GM18861 (cell line): ENCODE measurements around the gene CCDC154.
"Not testable (repeated sequence)": the region's sequence is repeated elsewhere in the genome, so short reads cannot be mapped to it uniquely, and the experiment has no call there.

Experiments used
- ATAC-seq: cut with Tn5 transposase; IDR thresholded peaks from one replicate; pipeline ENCODE4 v1.9.1; 2021; ENCODE audit not compliant: unreplicated experiment

CCDC154 gene, protein sequence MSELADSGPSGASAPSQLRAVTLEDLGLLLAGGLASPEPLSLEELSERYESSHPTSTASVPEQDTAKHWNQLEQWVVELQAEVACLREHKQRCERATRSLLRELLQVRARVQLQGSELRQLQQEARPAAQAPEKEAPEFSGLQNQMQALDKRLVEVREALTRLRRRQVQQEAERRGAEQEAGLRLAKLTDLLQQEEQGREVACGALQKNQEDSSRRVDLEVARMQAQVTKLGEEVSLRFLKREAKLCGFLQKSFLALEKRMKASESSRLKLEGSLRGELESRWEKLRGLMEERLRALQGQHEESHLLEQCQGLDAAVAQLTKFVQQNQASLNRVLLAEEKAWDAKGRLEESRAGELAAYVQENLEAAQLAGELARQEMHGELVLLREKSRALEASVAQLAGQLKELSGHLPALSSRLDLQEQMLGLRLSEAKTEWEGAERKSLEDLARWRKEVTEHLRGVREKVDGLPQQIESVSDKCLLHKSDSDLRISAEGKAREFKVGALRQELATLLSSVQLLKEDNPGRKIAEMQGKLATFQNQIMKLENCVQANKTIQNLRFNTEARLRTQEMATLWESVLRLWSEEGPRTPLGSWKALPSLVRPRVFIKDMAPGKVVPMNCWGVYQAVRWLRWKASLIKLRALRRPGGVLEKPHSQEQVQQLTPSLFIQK

DNA sequence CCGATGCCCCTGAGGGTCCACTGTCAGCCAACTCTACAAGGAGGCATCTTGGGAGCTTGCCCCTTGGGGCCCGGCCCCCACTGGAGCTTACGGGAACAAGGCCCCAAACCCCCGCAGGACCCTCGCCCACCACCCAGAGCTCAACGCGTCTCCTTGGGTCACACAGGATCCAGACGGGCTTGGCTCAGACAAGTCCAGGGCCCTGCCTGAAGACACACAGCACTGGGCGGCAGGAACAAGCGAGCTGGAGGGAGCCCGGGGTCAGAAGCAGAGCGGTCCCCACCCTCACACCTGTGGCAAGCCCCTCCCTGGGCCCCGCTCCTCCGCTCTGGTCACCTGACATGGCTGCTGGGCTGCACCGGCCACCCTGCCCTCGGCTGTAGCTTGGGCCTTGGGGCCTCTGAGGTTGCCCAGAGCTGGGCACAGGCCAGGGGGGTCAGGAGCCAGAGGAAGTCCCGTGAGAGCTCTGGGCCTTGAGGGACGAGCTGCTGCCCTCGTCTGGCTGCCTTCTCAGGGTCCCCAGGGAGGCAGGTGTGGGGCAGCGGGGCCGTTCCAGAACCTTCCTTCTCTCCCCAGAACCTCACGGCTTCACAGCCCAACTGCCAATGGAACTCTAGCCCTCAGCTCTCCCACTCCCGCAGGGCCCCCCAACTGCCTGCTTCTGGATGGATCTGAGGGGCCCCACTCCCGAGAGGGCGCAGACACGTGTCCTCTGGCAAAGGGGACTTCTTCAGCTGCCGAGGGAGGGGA lies at the start of gene CCDC154:
Gene CCDC154 (minus strand): TSS at position 577 of the 750 bp plus-strand sequence. CDS start 234 bp downstream, at position 343.
- no peak for ATAC-seq

DNA sequence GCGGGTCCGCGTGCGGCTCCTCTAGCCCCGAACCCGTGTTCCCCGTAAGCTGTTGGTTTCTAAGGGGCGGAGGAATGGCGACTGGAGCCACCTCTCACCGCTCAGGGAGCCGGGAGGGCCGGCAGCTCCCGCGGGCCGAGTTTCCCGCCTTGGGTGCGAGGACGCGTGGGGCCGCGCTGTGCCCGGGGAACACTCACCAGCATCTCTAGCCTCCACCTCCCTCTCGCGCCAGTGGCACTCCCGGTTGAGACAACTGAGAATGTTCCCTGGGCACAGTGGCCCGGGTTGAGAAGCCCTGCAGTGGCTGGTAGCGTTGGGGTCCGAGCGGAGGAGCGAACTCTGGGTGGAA lies 49.4 kb upstream of the CCDC154 start:
- ATAC-seq: no peak

DNA sequence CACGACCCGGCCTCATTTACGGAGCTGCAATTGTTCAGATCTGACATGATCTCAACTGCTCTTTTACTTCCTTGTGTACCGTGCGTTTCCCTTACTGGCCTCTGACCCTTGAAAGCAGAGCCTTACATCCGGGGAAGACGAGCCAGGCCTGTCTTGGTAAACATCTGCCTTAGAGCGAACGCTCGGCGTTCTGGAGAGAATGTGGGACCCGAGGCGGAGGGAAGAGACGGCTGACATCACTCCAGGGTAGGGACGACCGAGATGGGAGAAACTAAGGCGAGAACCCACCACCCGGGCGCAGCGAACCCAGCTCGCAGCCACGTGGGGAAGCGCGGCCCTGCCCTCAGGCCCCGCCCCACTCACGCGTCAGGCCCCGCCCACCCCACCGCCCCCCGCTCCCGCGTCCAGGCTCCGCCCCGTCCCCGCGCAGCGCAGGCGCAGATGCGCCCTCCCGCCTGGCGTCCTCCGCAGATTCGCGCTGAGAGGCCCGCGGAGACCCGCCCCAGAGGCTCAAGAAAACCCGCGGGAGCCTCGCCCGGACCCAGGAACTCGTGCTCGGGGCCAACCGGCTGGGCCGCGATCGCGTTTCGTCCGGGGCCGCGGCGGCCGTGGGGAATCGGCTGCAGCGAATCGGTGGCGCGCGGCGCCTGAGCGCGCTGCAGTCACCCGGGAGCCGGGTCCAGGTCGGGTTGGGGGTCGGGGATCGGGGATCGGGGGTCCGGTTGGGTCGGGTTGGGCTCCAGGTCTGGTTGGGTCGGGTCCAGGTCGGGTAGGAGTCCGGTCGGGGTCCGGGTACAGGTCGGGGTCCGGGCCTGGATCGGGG lies 48.8 kb upstream of the CCDC154 start, which contains the start of gene TELO2:
Gene TELO2 (plus strand): TSS at position 438 of the 823 bp plus-strand sequence. CDS start 922 bp downstream, outside the sequence.
- no peak for ATAC-seq

DNA sequence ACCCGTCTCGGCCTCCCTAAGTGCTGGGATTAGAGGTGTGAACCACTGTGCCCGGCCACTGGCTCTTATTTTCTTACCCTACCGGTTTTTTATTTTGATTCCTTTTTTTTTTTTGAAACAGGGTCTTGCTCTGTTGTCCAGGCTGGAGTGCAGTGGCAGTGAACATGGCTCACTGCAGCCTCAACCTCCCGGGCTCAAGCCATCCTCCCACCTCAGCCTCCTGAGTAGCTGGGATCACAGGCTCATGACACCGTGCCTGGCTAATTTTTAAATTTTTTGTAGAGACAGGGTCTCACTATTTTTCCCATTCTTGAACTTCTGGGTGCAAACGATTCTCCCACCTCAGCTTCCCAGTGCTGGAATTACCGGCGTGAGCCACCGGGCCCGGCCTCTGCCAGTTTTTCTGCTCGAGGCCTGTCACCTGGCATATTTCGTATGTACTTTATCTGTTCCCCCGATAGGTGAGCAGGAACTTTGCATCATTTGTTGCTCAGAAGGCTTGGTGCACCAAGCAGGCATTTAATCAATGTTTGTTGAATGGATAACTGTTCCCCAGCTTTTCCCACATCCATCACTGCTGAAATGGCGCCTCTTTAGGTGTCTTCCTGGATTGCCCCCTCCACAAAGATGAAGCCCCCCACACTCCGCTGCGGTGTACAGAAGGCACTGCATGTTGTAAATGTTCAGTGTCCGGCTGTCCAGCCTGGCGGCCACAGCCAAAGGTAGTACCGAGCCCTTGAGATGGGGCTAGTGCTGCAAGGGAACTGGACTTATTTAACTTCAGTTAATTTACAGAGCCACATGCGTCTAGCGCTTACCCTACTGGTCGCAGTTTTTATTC lies 47.9 kb upstream of the CCDC154 start:
- ATAC-seq: no peak

DNA sequence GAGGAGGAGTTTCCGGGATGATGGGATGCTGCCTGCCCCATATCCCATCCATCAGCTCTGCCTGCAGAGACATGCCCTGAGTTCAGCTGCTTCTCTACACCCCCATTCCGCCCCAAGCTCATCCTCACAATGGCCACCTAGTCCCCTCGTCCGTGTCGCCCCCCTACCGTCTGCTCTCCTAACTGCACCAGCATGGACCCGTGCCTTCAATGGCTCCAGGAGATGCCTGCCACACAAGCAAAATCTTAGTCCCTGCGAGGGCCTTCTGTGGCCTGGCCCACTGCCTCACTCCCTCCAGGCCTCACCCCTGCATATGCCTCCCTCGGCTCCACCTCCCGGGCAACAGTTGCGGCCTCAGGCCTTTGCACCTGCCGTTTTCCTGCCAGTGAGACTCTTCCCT lies 47.0 kb upstream of the CCDC154 start:
- ATAC-seq: no peak

DNA sequence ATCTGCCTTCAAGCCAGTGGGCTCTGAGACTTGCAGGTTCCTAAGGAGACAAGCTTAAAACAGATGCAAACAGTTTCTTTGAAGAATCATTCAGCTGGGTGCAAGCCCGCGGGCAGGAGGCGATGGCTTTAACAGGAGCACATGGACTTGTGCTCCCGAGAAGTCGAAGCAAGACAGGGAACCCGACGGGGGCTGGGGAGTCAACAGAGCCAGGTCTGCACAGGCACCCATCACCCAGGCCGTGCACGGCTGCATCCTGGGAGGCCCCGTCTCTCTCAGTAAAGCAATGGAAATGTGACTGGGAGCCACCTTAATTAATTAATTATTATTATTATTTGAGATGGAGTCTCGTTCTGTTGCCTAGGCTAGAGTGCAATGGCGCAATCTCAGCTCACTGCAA lies 44.7 kb upstream of the CCDC154 start:
- no peak for ATAC-seq

DNA sequence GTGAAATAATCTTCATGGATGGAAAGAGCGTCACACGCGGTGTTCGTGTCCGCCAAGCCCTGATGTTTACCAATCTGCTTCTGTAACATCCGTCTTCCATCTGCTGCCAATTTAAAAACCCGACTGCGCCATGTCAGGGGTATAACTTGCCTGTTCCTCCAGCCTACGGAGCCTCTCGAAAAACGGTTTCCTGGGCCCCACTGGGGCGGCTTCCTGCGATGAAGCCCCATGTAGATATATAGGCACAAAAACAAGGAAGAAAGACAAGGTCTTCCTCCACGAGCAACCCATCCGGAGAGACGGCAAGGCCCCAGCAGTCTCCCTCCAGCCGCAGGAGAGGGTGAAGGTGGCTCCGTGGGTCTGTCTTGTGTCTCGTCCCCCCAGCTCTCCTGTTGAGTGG lies 44.3 kb upstream of the CCDC154 start, which contains the start of gene PTX4:
Gene PTX4 (minus strand): TSS at position 326 of the 400 bp plus-strand sequence. CDS start 35 bp downstream, at position 291.
- ATAC-seq: no peak

DNA sequence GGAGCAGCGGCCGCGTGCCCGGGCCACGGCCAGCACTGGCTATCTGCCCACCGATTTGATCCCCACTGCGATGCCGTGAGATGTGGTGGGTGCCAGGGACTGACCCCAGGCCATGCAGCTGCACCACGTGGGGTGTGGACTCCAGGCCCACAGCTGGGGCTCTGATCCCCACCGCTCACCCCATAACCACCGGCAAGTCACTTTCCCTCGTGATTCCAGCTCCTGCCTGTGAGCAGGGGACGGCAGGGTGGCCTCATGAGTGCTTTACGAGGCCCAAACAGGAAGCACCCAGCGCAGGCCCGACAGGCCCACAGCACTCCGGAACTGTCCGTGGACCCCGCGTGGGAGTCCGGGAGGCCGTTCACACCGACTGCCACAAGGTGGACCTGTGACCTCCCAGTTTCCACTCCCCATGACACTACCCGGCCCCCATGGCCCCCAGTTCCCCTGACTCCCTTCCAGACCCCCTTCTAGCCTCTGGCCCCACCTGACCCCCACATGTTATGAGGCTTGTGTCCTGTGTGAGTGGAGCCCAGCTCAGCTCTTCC lies 43.8 kb upstream of the CCDC154 start:
- no peak for ATAC-seq

DNA sequence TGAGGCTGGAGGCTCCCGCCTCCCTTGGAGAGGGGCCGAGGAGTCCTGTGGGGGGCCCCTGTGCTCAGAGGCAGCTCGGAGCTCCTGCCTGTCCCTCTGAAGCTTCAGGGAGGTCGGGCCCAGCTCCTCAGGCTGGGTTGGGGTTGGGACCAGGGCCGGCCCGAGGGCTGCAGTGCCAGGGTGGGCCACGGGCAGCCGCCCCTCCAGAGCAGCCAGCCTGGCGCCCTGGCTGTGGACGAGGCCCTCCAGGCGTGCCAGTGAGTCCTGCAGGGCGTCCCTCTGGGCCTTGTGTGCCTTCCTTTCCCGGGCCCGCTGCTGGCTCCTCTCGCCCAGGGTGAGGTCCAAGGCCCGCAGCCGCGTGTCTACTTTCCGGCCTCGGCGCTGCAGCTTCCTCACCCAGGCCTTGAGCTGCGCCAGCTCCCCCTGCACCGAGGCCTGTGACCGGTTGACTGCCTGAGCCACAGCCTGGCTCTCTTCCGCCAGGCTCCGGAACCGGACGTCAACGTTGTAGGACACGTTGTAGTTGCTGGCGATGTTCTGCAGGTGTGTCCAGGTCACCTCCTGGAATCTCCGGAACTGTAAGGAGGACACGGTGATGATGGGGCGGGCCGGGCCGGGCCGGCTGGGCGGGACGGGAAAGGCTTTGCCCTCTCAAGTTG lies 43.2 kb upstream of the CCDC154 start:
- no peak for ATAC-seq

DNA sequence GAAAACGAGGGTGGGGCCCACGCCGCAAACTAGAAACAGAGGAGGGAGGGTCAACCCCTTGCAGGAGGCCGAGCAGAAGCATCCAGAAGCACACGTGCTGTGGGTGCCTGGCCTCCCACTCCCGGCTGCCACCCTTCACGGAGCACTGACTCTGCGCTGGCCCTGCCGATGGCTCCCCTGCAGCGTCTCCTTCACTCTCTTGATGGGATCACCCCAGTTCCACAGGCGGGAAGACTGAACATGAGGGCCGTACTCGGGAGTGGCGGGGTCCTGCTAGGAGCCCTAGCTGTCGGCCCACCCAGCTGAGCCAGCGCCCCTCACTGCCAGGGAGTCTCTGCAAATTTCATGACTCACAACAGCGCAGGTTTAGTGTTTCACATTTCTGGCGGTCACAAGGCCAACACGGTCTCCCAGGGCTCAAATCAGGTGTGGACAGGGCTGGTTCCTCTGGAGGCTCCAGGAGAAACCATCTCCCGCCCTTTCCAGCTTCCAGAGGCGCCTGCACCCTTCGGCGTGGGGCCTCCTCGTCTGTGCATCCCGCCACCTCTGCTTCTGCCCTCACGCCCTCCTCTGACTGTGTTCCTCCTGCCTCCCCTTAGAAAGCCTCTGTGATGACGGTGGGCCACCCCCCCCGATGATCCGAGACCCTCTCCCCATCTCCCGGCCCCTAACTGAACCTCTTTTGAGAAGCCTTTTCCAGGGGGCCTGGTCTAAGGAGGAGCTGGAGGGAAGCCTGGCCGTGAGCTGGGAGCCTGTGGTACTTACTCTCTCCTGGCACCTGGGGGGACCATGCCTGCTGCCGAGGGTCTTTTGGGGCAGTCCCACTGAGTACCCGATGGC lies 42.4 kb upstream of the CCDC154 start:
- ATAC-seq: no peak

DNA sequence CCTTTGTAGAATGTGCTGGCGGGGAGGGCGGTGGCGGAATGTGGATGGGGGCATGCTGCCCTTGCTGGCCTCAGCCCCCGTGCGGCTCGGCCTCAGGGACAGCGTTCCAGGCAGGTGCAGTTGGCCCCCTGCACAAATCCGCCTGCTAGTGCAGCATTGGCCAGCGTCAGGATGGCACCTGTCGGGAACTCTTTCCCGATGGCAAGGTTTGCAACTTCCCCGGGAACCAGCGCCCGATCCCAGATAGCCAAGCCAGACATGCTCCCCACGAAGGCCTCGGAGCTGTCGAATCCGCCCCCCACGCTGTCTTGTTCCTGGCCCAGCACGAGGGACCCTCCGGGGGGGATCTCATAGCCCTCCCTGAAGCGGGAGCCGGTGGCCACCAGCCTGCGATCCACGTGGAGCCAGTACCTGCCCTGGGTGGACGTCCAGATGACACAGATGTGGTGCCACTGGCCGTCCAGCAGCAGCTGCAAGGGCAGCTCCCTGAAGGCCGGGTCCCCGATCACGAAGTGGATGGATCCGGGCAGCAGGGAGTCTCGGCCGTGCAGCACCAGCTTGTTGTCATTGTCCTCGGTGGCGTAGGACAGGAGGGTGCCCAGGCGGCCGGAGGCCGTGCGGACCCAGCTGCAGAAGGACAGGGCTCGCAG lies 41.6 kb upstream of the CCDC154 start:
- ATAC-seq: no peak

DNA sequence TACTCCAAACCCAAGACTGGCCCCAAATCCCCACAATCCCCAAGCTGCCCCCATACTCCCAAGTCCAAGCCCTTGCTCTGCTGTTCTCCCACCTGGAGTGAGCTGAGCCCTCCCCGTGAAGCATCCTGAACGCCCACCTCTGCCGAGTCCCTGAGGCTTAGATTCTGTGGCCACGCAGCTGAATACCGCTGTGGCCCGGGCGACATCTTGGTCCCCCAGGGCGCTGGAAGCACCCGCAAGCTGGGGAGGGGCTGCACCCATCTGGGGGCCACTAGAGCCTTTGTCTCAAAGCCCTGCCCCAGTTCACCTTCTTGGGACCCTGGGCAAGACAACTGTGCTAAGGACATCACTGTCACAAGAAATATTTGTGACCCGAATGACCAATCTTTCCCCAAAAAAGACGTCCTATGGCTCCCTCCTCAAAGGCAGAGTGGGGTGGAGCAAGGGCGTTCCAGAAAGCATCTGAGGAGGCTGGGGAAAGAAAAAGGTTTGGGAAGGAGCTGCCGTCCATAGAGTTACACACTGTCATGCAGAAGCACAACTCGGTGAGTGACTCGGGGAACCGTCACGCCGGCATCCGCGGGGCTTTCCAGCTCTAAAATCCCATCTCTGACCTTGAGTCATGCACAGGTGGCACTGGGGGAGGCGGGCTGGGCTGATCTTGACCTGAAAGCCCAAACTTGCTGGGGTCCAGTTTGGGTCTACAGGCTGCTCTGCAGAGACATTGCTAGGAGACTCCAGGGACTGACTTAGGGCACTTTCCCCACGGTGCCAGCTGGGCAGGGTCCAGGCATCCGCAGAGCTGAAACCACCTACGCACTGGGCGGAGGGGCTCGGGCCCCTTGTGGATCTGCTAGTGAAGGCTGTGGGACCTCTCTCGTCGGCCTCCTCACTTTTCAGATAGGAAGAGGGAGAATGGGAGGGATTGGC lies 37.8 kb upstream of the CCDC154 start:
- ATAC-seq: no peak

DNA sequence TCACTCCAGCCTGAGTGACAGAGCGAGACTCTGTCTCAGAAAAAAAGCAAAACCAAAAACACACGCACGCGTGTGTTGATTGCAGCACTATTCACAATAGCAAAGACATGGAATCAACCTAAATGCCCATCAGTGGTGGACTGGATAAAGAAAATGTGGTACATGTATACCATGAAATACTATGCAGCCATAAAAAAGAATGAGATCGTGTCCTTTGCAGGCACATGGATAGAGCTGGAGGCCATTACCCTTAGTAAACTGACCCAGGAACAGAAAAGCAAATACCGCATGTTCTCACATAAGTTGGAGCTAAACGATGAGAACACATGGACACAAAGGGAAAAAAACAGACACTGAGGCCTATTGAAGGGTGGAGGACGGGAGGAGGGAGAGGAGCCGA lies 34.6 kb upstream of the CCDC154 start:
- not testable (repeated sequence) for ATAC-seq

DNA sequence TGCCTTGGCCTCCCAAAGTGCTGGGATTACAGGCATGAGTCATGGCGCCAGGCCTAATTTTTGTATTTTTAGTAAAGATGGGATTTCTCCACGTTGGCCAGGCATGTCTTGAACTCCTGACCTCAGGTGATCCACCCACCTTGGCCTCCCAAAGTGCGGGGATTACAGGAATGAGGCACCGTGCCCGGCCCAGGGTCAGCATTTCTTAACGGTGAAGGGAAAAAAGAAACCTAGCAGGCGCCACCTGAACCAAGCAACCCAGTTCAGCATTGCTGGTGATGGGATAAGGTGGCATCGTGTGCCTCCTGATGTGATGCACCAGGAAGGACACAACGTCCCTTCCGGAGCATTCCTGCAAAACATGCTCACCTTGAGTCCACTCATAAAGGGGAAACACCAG lies 32.7 kb upstream of the CCDC154 start:
- ATAC-seq: no peak

DNA sequence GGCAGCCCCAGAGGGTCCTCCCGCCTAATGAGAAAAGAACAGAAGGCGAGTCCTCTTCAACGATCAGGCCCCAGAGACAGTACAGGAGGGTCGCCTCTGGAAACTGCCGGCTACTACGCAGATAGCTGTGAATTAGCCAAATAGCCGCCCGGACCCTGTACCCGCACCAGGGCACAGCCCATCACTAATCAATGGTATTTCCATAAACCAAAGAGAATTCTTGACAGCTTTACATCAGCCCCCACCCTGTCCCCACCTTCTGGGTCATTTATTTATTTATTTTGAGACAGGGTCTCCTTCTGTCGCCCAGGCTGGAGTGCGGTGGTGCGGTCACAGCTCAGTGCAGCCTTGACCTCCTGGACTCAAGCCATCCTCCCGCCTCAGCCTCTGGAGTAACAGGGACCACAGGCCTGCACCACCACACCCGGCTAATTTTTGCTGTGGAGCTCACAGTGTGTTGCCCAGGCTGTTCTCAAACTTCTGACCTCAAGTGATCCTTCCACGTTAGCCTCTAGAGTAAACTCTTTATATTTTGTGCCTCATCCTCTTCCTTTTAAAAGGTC lies 31.3 kb upstream of the CCDC154 start:
- no peak for ATAC-seq
